HUDEP-2 (cell line): ENCODE results near the gene UPK2.

Experiments
- DNase-seq, 76 experiments: peaks; one replicate each; lab custom pipeline; 2025; ENCODE audit not compliant: unreplicated experiment in 76 of 76; lab: John Stamatoyannopoulos, UW

UPK2 gene

DNA sequence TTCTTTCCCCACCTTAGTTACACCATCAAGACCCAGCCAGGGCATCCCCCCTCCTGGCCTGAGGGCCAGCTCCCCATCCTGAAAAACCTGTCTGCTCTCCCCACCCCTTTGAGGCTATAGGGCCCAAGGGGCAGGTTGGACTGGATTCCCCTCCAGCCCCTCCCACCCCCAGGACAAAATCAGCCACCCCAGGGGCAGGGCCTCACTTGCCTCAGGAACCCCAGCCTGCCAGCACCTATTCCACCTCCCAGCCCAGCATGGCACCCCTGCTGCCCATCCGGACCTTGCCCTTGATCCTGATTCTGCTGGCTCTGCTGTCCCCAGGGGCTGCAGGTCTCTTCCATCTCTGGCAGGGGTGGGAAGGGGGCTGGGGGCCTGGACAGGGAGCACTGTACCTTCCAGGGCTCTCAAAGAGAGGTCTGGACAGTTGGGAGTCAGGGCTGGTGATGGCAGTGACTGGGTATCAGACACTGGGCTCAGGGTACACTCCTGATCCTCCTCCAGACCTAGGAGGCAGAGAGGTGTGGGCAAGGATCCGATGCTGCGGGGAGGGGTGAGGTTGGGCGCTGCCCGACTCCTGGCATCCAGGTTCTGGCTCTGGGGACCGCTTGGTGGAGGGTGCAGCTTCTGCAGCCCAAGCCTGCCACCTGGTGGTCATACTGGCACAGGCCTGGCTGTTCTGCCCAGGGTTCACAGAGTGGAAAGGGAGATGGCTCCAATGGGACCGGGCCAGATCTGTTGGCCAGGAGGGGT is at the start of gene UPK2:
UPK2 (plus strand) TSS at position 205 of the 753 bp plus-strand sequence; CDS start at position 258, 53 bp downstream.
- peak in 70 of 76 experiments; percentile 9 to 83 (median 62) for DNase-seq

DNA sequence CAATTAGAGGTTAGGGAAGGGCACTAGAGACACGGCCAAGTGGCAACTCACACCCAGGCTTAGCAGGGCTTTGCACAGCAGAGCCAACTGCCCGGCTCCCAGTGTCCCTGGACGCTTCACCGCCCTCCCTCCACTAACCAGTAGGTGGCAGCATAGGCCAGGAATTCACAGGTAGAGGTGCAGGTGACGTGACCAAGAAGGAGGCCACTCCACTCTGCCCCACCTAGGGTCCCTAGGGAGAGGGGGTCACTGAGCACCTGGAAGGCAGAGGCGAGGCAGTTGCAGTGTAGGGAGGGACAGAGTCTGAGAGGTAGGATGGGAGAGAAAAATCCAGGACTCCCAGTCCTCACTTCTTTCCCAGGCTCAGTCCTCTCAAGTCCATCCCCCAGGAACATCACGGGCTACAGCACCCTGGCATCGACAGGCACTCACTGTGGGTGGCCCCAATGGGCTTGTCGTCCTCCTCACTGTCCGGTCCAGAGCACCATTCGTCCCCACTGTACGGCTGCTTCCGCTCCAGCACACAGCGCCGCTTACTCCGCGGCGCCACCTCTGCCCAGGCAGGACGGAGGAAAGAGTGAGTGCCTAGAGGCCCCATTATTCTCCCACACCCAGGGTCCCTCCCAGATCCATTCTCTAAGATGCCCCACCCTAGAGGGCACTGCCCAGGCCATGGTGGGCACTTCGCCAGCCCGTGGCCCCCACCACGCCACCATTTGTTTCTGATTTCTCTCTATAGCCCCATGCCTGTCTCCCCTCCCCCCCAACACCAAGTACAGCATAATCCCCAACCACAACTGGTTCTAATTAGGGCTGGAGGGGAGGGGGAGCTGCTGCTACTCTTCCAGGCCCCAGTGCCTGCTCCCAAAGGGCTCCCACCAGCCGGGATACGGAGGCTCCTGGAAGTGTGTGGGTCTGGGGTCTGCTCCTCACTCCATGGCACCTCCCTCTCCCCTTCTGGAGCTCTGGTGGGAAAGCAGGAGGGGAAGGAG is 48.8 kb upstream of the UPK2 start:
- peak in 72 of 76 experiments; percentile 11 to 89 (median 64) for DNase-seq

- DNase-seq = no peak
These were observed 47.8 kb upstream of the UPK2 start for GRCh38 chr11:118908264-118908663.

DNA sequence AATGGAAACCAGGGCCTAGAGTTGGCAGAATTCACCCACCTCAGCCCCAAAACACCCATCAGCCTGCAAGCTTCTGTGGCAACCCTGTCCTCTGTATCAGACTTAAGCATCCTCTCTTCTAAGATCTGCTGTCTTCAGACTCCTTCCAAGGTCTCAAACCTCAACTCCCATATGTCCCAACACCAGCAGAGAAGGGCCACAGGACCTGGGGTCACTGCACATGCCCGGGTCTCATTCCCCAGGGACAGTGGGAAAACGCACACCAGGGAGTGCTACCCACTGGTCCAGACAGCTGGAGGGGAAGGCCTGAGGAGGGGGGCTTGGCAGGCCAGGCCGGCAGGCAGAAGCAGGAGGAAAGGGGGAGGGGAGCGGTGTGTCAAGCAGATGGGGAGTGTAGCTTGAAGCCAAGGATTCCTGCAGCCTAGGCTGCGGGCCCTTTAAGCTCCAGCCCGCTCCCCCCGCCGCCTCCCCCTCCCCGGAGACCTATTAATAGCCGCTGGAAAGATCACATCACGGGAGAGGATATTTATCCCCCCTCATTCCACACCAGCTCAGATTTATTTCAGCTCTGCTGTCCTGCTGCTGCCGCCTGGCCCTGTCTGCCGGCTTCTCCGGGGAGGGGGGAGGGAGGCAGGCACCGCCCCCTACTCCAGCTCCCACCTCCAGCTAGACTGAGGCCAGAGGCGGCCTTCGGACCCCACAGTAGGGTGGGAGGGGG is 47.0 kb upstream of the UPK2 start:
- DNase-seq = no peak

GRCh38 chr11:118909619-118910308 is 46.3 kb upstream of the UPK2 start:
- no peak for DNase-seq

- DNase-seq = no peak
These were observed 45.6 kb upstream of the UPK2 start for GRCh38 chr11:118910309-118911112.

DNA sequence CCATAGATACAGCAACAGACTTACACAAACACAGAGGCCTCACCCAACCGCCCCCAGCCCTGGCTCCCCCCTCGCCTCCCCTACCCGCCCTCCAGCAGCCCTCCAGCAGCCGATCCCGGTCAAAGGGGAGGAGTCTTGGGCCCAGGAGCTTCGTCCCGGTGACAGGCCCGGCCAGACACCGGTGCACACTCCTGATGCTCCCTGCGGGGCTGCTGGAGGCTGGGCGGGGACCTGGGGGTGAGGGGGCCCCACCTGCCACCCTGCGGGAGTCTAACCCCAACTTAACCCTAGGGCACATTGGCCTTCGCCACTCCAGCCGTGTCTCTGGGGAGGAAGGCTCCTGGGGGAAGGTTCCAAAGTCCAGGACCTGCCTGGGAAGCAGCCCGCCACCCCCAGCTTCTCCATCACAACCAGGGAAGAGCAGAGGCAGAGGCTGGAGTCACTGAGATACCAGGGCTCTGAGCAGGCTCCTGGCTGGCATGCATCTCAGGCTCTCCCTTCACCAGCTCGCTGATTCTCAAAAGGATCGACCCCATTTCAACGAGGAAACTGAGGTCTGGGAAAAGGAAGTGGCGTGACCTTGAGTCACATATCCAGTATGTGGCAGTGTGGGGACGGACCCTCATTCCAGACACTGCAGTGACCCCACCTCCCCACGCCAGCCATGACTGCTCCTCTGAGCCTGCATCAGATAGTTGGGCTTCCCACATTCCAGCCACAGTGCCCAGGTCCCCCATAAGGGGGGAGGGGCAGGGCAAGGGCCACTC is 44.8 kb upstream of the UPK2 start:
- DNase-seq = no peak

- DNase-seq = peak in 26 of 76 experiments; percentile 2 to 41 (median 26)
These were observed 44.0 kb upstream of the UPK2 start for GRCh38 chr11:118911880-118912741.

GRCh38 chr11:118912742-118913410 is 43.2 kb upstream of the UPK2 start:
- DNase-seq = no peak

- no peak for DNase-seq
These were observed 42.5 kb upstream of the UPK2 start for GRCh38 chr11:118913411-118914125.

DNA sequence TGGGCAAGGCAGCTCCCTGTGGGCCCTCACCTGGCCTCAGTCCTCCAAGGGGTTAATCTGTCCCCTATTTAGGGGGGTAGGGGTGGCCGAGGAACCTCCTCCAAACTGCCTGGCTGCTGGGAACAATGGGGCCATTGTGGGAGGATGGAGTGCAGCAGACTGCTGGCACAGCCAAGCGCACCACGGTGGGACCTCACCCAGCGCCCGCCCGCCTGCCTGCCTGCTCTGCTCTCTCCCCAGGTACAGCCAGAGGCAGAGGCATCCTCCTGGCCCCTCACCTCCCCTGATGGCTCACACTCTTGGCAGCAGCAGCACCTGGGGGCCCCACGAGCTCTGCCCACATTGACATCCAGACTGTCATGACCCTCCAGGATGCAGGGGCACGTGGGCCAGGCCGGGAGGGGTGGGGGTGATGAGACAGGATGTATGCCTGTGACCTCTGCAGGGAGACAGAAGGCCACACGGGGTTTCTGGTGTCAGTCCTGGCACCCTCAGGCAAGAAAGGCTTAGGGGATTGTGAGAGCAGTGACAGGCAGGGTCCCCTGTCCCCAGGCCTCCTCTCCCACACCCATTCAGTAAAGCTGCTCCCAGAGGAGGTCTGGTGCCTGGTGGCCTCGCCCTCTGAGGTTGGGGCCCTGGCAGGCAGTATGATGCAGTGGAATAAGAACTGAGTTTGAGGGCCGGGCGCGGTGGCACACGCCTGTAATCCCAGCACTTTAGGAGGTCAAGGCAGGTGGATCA is 41.8 kb upstream of the UPK2 start:
- DNase-seq = no peak

DNA sequence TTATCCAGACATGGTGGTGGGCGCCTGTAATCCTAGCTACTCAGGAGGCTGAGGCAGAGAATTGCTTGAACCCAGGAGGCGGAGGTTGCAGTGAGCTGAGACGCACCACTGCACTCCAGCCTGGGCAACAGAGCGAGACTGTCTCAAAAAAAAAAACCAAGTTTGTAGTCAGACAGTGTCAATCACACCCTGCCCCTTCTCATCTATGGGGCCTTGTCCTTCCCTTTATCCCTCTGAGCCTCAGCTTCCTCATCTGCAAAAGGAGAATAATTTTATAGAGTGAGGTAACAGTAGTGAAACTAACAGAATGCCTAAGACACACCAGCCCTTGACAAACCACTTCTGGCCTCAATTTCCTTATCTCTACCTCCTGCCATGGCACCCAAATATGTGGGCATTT is 41.1 kb upstream of the UPK2 start:
- no peak for DNase-seq

DNA sequence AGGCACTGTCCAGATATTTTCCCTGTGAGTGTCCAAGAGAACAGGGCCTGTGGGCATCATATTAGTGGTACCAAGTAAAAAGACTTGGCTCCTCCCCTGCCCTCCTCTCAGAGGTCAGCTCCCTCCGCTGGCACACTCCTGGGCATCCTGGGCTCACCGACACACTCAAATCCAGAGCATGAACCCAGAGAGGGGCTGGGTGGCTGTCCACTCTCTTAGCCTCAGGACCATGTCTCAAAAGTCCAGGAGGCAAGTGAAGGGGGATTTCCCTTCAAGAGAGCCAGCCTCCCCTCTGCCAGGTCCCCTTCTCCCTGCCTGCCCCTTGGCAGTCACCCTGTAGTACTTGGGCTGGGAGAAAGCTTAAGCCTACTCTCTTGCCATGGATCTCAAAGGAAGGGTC is 40.7 kb upstream of the UPK2 start:
- no peak for DNase-seq

- no peak for DNase-seq
These were observed 39.9 kb upstream of the UPK2 start for GRCh38 chr11:118915941-118916841.

DNA sequence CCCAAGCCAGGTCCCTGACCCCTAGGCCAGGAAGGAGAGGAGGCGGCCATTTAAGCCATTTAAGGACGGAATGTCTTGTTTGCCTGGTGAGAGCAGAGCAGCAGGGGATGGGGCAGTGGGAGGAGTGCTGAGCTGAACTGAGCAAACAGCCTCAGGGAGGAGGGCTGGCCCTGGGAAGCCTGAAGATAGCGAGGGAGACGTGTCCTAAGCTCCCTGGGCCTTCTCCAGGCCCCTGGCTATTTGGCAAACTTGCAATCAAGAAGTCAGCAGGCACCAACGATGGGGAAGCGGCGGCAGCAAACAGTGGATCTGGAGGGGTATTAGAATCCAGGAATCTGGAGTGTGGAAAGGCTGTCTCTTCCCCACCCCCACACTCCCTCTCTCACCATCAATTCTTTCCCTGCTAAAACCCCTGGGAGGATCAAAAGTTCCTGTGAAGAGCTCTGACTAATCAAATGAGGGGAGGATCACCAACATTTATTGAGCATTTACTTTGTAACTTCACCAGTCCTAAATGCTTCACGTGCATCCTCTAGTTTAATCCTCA is 39.2 kb upstream of the UPK2 start:
- no peak for DNase-seq
